GM12878 (cell line): Measurements from ENCODE around the gene BBC3. TPM values are rescaled to one million over a fixed set of nuclear protein-coding genes. Genes with fewer than 3 reads are reported as not detected.
A peak's percentile ranks its signal among the peaks of the same experiment; 100 is the strongest.

Experiments
- ASH2L ChIP-seq: fragments of 300-600, 200-600 bp; sonication (generic); IDR thresholded peaks from 2 replicates; pipeline ENCODE4 v1.6.1; 2017; ENCODE audit warnings: low read depth, mild to moderate bottlenecking, borderline replicate concordance
- BMI1 ChIP-seq: fragments of 450-650 bp; IDR thresholded peaks from 2 replicates; pipeline ENCODE4 v1.6.1; 2016; ENCODE audit warnings: mild to moderate bottlenecking, moderate library complexity, borderline replicate concordance
- CHD1 ChIP-seq: IDR thresholded peaks from 2 replicates; pipeline ENCODE4 v1.6.1; 2012; ENCODE audit warnings: low read depth, low read length, improper control_type of control experiment
- FOXK2 ChIP-seq: fragments of 450-650 bp; IDR thresholded peaks from 2 replicates; pipeline ENCODE4 v1.6.1; 2017; ENCODE audit warnings: mild to moderate bottlenecking, moderate library complexity
- HCFC1 ChIP-seq: fragments of 150-350 bp; IDR thresholded peaks from 2 replicates; pipeline ENCODE4 v1.6.1; 2014; ENCODE audit warnings: low read length
- HDAC6 ChIP-seq: fragments of 200-600 bp; sonication (generic); IDR thresholded peaks from one replicate; pipeline ENCODE4 v1.8.0; 2017; ENCODE audit warnings: antibody characterized with exemption; ENCODE audit not compliant: unreplicated experiment
- MXI1 ChIP-seq: fragments of 150-350 bp; IDR thresholded peaks from 2 replicates; pipeline ENCODE4 v1.6.1; 2011; ENCODE audit warnings: low read depth, mild to moderate bottlenecking, inconsistent platforms, low read length, improper control_type of control experiment
- RUNX3 ChIP-seq: IDR thresholded peaks from 2 replicates; pipeline ENCODE4 v1.6.1; 2012; ENCODE audit warnings: low read length, inconsistent platforms
- TBL1XR1 ChIP-seq: IDR thresholded peaks from 2 replicates; pipeline ENCODE4 v1.6.1; 2012; ENCODE audit warnings: low read depth, low read length, improper control_type of control experiment
- ZBED1 ChIP-seq: IDR thresholded peaks from 2 replicates; pipeline ENCODE4 v1.6.1; 2016; ENCODE audit warnings: borderline replicate concordance
- polyA plus RNA-seq, 11 experiments: library from polyadenylated mRNA; depleted of rRNA in 4 of 11; unstranded in 6 of 11; stranded (reverse) in 5 of 11; fragments of >200 nt; fragmentation: Nextera tagmentation in 4 of 11; fragmentation: Illumina TruSeq in 1 of 11; extraction: Ambion mirVana in 4 of 11; extraction: Trizol in 1 of 11; gene quantifications; 1 replicate in 1 of 11; 2 replicates in 10 of 11; pipeline versions ENCODE4 v1.2.1 to v1.2.3, GENCODE V29; 2011 to 2016; ENCODE audit warnings: inconsistent platforms in 2 of 11, missing spikeins in 2 of 11, low read depth in 1 of 11
- total RNA-seq, 4 experiments: library from RNA; depleted of rRNA in 3 of 4; stranded (reverse); fragments of >200 nt in 3 of 4; fragmentation: Illumina TruSeq in 1 of 4; extraction: Trizol in 1 of 4; gene quantifications; 2 replicates each; pipeline versions ENCODE4 v1.2.1 to v1.2.3, GENCODE V29; 2013 to 2021
- TF ChIP-seq, protein P1 (sequence below): fragments of 450-650 bp; conservative IDR thresholded peaks from 2 replicates; pipeline ENCODE4 v1.6.1; 2017; ENCODE audit warnings: mild to moderate bottlenecking, moderate library complexity
- TF ChIP-seq, protein P2 (sequence below): fragments of 450-650 bp; formaldehyde crosslinking; IDR thresholded peaks from 2 replicates; pipeline ENCODE4 v1.4.0; 2020; ENCODE audit warnings: mild to moderate bottlenecking, moderate library complexity
- TF ChIP-seq, protein P3 (sequence below): IDR thresholded peaks from 2 replicates; pipeline ENCODE4 v1.6.1; 2012; ENCODE audit warnings: low read length, inconsistent platforms
- TF ChIP-seq, protein P4 (sequence below): IDR thresholded peaks from 2 replicates; pipeline ENCODE4 v1.6.1; 2012; ENCODE audit warnings: mild to moderate bottlenecking, low read depth, low read length
- TF ChIP-seq, protein P5 (sequence below): fragments of 450-650 bp; IDR thresholded peaks from 2 replicates; pipeline ENCODE4 v1.6.1; 2018; ENCODE audit warnings: mild to moderate bottlenecking, low read depth, moderate library complexity; ENCODE audit not compliant: partially characterized antibody

The BBC3 gene
- total and polyA plus RNA-seq, 10 of the 15 experiments (the other 5 are each of a cell fraction or from before 2014, with no cell fraction given): 0.10 to 17.9 (median 7.5) TPM

DNA sequence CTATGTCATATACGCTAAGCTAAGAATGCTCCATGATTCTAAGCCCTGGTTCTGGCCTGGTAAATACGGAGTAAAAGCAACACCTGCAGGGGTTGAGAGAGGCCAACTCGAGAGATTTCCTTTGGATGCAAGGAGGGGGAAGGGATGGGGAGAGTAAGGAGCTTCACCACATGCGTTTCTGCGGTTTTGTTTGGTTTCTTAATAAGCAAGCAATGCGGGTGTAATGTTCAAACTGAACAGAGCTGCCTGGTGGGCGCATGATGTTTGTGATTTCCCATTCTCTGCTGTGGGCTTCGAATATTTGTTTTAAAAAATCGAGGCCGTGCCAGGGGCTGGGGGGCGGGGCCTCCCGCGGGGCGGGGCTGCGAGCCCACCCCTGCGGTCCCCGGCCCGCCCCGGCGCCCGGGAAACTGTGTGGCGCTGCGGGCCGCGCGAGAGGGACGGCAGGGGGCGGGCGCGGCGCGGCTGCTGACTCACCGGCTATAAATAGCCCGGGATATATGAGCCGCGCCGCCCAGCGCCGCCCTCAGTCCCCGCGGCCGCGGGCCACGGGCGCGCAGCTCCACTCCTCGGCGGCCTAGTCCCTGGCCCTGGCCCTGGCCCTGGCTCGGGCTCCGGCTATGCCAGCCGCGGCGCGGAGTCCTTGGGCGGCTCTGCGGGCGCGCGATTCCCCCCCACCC lies 5.1 kb downstream of the BBC3 start (continued):
- TF ChIP-seq, protein P1, sequence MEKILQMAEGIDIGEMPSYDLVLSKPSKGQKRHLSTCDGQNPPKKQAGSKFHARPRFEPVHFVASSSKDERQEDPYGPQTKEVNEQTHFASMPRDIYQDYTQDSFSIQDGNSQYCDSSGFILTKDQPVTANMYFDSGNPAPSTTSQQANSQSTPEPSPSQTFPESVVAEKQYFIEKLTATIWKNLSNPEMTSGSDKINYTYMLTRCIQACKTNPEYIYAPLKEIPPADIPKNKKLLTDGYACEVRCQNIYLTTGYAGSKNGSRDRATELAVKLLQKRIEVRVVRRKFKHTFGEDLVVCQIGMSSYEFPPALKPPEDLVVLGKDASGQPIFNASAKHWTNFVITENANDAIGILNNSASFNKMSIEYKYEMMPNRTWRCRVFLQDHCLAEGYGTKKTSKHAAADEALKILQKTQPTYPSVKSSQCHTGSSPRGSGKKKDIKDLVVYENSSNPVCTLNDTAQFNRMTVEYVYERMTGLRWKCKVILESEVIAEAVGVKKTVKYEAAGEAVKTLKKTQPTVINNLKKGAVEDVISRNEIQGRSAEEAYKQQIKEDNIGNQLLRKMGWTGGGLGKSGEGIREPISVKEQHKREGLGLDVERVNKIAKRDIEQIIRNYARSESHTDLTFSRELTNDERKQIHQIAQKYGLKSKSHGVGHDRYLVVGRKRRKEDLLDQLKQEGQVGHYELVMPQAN: peak; percentile 68
- TF ChIP-seq HCFC1 (peak; percentile 56; the same call in 1 of the 2 replicates), FOXK2 (no peak), TBL1XR1 (peak; percentile 64; the same call in 1 of the 2 replicates), HDAC6 (peak; percentile 84), ZBED1 (peak; percentile 74; the same call in 1 of the 2 replicates), MXI1 (peak; percentile 84), RUNX3 (peak; percentile 84), CHD1 (peak; percentile 29; the same call in 1 of the 2 replicates), BMI1 (no peak), ASH2L (no peak)
- TF ChIP-seq, protein P2, sequence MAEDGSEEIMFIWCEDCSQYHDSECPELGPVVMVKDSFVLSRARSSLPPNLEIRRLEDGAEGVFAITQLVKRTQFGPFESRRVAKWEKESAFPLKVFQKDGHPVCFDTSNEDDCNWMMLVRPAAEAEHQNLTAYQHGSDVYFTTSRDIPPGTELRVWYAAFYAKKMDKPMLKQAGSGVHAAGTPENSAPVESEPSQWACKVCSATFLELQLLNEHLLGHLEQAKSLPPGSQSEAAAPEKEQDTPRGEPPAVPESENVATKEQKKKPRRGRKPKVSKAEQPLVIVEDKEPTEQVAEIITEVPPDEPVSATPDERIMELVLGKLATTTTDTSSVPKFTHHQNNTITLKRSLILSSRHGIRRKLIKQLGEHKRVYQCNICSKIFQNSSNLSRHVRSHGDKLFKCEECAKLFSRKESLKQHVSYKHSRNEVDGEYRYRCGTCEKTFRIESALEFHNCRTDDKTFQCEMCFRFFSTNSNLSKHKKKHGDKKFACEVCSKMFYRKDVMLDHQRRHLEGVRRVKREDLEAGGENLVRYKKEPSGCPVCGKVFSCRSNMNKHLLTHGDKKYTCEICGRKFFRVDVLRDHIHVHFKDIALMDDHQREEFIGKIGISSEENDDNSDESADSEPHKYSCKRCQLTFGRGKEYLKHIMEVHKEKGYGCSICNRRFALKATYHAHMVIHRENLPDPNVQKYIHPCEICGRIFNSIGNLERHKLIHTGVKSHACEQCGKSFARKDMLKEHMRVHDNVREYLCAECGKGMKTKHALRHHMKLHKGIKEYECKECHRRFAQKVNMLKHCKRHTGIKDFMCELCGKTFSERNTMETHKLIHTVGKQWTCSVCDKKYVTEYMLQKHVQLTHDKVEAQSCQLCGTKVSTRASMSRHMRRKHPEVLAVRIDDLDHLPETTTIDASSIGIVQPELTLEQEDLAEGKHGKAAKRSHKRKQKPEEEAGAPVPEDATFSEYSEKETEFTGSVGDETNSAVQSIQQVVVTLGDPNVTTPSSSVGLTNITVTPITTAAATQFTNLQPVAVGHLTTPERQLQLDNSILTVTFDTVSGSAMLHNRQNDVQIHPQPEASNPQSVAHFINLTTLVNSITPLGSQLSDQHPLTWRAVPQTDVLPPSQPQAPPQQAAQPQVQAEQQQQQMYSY: 0 out of 2 replicates have a peak, but pooled peaks have one; percentile 63
- TF ChIP-seq, protein P3, sequence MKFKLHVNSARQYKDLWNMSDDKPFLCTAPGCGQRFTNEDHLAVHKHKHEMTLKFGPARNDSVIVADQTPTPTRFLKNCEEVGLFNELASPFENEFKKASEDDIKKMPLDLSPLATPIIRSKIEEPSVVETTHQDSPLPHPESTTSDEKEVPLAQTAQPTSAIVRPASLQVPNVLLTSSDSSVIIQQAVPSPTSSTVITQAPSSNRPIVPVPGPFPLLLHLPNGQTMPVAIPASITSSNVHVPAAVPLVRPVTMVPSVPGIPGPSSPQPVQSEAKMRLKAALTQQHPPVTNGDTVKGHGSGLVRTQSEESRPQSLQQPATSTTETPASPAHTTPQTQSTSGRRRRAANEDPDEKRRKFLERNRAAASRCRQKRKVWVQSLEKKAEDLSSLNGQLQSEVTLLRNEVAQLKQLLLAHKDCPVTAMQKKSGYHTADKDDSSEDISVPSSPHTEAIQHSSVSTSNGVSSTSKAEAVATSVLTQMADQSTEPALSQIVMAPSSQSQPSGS: no peak; the same call in 1 of the 2 replicates
- TF ChIP-seq, protein P4, sequence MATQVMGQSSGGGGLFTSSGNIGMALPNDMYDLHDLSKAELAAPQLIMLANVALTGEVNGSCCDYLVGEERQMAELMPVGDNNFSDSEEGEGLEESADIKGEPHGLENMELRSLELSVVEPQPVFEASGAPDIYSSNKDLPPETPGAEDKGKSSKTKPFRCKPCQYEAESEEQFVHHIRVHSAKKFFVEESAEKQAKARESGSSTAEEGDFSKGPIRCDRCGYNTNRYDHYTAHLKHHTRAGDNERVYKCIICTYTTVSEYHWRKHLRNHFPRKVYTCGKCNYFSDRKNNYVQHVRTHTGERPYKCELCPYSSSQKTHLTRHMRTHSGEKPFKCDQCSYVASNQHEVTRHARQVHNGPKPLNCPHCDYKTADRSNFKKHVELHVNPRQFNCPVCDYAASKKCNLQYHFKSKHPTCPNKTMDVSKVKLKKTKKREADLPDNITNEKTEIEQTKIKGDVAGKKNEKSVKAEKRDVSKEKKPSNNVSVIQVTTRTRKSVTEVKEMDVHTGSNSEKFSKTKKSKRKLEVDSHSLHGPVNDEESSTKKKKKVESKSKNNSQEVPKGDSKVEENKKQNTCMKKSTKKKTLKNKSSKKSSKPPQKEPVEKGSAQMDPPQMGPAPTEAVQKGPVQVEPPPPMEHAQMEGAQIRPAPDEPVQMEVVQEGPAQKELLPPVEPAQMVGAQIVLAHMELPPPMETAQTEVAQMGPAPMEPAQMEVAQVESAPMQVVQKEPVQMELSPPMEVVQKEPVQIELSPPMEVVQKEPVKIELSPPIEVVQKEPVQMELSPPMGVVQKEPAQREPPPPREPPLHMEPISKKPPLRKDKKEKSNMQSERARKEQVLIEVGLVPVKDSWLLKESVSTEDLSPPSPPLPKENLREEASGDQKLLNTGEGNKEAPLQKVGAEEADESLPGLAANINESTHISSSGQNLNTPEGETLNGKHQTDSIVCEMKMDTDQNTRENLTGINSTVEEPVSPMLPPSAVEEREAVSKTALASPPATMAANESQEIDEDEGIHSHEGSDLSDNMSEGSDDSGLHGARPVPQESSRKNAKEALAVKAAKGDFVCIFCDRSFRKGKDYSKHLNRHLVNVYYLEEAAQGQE: 0 out of 2 replicates have a peak, but pooled peaks have one; percentile 26
- TF ChIP-seq, protein P5, sequence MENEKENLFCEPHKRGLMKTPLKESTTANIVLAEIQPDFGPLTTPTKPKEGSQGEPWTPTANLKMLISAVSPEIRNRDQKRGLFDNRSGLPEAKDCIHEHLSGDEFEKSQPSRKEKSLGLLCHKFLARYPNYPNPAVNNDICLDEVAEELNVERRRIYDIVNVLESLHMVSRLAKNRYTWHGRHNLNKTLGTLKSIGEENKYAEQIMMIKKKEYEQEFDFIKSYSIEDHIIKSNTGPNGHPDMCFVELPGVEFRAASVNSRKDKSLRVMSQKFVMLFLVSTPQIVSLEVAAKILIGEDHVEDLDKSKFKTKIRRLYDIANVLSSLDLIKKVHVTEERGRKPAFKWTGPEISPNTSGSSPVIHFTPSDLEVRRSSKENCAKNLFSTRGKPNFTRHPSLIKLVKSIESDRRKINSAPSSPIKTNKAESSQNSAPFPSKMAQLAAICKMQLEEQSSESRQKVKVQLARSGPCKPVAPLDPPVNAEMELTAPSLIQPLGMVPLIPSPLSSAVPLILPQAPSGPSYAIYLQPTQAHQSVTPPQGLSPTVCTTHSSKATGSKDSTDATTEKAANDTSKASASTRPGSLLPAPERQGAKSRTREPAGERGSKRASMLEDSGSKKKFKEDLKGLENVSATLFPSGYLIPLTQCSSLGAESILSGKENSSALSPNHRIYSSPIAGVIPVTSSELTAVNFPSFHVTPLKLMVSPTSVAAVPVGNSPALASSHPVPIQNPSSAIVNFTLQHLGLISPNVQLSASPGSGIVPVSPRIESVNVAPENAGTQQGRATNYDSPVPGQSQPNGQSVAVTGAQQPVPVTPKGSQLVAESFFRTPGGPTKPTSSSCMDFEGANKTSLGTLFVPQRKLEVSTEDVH: no peak
